ENCODE results near the gene CDHR4. TPM values are rescaled to one million over a fixed set of nuclear protein-coding genes. Genes with fewer than 3 reads are reported as not detected.
"Not testable (repeated sequence)": the region's sequence is repeated elsewhere in the genome, so short reads cannot be mapped to it uniquely, and the experiment has no call there.

The CDHR4 gene
- total RNA-seq, 1 donor from 2014 or later = not detected

GRCh38 chr3:49779358-49780079 is 20.2 kb downstream of the CDHR4 start:
- no peak for DNase-seq

GRCh38 chr3:49776101-49776500 is 23.6 kb downstream of the CDHR4 start:
- DNase-seq = not testable (repeated sequence)

- DNase-seq = no peak
These were observed 24.1 kb downstream of the CDHR4 start for GRCh38 chr3:49775538-49775937.

GRCh38 chr3:49772703-49773102 is 27.0 kb downstream of the CDHR4 start:
- no peak for DNase-seq

- no peak for DNase-seq
These were observed 28.2 kb downstream of the CDHR4 start for GRCh38 chr3:49771340-49771938.

- DNase-seq = no peak
These were observed 29.7 kb downstream of the CDHR4 start for GRCh38 chr3:49769926-49770325.

GRCh38 chr3:49769286-49769915 is 30.3 kb downstream of the CDHR4 start:
- DNase-seq = no peak

GRCh38 chr3:49763981-49764380 is 35.7 kb downstream of the CDHR4 start:
- DNase-seq = no peak

GRCh38 chr3:49761661-49762060 is 38.0 kb downstream of the CDHR4 start:
- no peak for DNase-seq

- DNase-seq = no peak
These were observed 40.4 kb downstream of the CDHR4 start for GRCh38 chr3:49759226-49759625.

- no peak for DNase-seq
These were observed 42.5 kb downstream of the CDHR4 start for GRCh38 chr3:49757197-49757596.

- DNase-seq = no peak
These were observed 43.6 kb downstream of the CDHR4 start for GRCh38 chr3:49756036-49756435.

- DNase-seq = no peak
These were observed 45.1 kb downstream of the CDHR4 start for GRCh38 chr3:49754536-49754935.

GRCh38 chr3:49751501-49751900 is 48.2 kb downstream of the CDHR4 start:
- DNase-seq = no peak

GRCh38 chr3:49750056-49750455 is 49.6 kb downstream of the CDHR4 start:
- DNase-seq = no peak

GRCh38 chr3:49748874-49749273 is 50.8 kb downstream of the CDHR4 start:
- not testable (repeated sequence) for DNase-seq

GRCh38 chr3:49747792-49748480 is 51.7 kb downstream of the CDHR4 start:
- peak; percentile 77 for DNase-seq

GRCh38 chr3:49745986-49746385 is 53.7 kb downstream of the CDHR4 start:
- DNase-seq = peak; percentile 68

Other genes starting within 250 kb of the CDHR4 start
- gene BSN, start 245.4 kb downstream of the CDHR4 start, total RNA-seq = under 0.01 and 0.05 TPM in 2 replicates
- gene APEH, start 125.5 kb downstream of the CDHR4 start, total RNA-seq = 128 and 178 TPM in 2 replicates
- 2.3 and 3.7 TPM in 2 replicates for gene MST1, start 110.4 kb downstream of the CDHR4 start, total RNA-seq
- 30.5 and 35.6 TPM in 2 replicates for gene RNF123, start 110.3 kb downstream of the CDHR4 start, total RNA-seq
- gene AMIGO3, start 80.2 kb downstream of the CDHR4 start, total RNA-seq = 1.0 TPM in 1 of 2 replicates, not detected in the other
- gene GMPPB, start 75.9 kb downstream of the CDHR4 start, total RNA-seq = 39.0 and 50.9 TPM in 2 replicates
- gene IP6K1, start 13.3 kb downstream of the CDHR4 start, total RNA-seq = 57.3 and 89.1 TPM in 2 replicates
- gene INKA1, start 3.4 kb upstream of the CDHR4 start, total RNA-seq = 14.0 and 28.8 TPM in 2 replicates
- gene UBA7, start 14.1 kb upstream of the CDHR4 start, total RNA-seq = 44.2 and 58.5 TPM in 2 replicates
- gene TRAIP, start 56.7 kb upstream of the CDHR4 start, total RNA-seq = 2.0 and 3.9 TPM in 2 replicates
- gene CAMKV, start 70.0 kb upstream of the CDHR4 start, total RNA-seq = not detected in 2 replicates
- 0.34 and 0.65 TPM in 2 replicates for gene MST1R, start 104.0 kb upstream of the CDHR4 start, total RNA-seq
- 14.6 and 16.3 TPM in 2 replicates for gene MON1A, start 129.9 kb upstream of the CDHR4 start, total RNA-seq
- gene RBM6, start 140.3 kb upstream of the CDHR4 start, total RNA-seq = 34.4 and 60.4 TPM in 2 replicates

All from dermis blood vessel endothelial cell (primary cell).